ENCODE data around the gene HCRT.

HCRT gene

GRCh38 chr17:42180922-42181850 lies 4.1 kb downstream of the HCRT start, which contains the start of gene KCNH4:
Gene KCNH4, minus strand, starts transcription at chr17:42181142. Its CDS starts 197 bp downstream, at chr17:42180945.
- FAIRE-seq (peak; percentile 66), DNase-seq (ENCODE audit: insufficient read length, low spot score) (peak; percentile 65)

GRCh38 chr17:42180411-42180921 lies 4.8 kb downstream of the HCRT start:
- FAIRE-seq (no peak), DNase-seq (ENCODE audit: insufficient read length, low spot score) (no peak)

GRCh38 chr17:42179911-42180410 lies 5.3 kb downstream of the HCRT start:
- DNase-seq (ENCODE audit: insufficient read length, low spot score): peak; percentile 53
- FAIRE-seq: no peak

- FAIRE-seq: peak; percentile 20
- DNase-seq (ENCODE audit: insufficient read length, low spot score): no peak
Observed at GRCh38 chr17:42179335-42179734, 5.9 kb downstream of the HCRT start.

GRCh38 chr17:42178817-42179216 lies 6.4 kb downstream of the HCRT start:
- no peak for FAIRE-seq

DNA sequence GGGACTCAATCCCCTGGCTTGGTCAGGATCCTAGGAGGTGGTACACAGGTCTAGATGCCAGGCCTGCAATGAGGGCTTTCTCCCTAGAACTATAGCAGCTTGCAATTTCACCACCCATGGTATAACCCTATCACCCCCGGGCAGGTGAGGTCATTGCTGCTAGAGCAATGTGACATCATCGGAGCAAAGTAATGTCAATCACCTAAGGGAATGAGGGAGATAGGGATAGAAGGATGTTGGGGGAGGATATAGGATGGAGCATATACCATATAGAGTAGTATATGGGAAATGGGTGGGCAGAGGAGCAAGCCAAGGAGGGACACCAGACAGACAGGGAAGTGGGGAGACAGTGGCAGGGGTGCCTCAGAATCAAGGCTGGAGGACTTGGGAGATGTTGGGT lies 7.6 kb downstream of the HCRT start:
- DNase-seq (ENCODE audit: insufficient read length, low spot score): no peak
- FAIRE-seq: peak; percentile 16

More at GRCh38 chr17:42178817-42179216, 6.4 kb downstream of the HCRT start:
- no peak for DNase-seq (ENCODE audit: insufficient read length, low spot score)

GRCh38 chr17:42174126-42174783 lies 11.0 kb downstream of the HCRT start:
- DNase-seq (ENCODE audit: insufficient read length, low spot score): no peak
- peak; percentile 16 for FAIRE-seq

- no peak for DNase-seq (ENCODE audit: insufficient read length, low spot score)
- FAIRE-seq: no peak
Observed at GRCh38 chr17:42171831-42172230, 13.4 kb downstream of the HCRT start.

DNA sequence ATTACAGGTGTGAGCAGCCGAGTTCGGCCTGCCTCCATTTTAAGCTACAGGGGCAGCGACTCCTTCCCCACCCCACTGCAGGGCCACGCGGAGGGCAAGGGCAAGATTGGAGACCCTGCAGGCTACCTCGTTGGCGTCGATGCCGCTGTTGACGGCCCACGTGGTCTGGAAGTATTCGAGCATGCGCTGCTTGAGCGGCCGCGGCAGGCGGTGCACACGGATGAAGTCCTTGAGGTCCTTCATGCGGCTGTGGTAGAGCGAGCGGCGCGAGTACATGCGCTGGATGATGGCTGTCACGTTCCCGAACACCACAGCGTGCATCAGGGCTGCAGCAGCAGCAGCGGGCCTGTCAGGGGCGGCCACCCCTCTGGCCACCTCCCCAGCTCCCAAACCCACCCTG lies 15.9 kb downstream of the HCRT start:
- peak; percentile 52 for FAIRE-seq
- DNase-seq (ENCODE audit: insufficient read length, low spot score): no peak

DNA sequence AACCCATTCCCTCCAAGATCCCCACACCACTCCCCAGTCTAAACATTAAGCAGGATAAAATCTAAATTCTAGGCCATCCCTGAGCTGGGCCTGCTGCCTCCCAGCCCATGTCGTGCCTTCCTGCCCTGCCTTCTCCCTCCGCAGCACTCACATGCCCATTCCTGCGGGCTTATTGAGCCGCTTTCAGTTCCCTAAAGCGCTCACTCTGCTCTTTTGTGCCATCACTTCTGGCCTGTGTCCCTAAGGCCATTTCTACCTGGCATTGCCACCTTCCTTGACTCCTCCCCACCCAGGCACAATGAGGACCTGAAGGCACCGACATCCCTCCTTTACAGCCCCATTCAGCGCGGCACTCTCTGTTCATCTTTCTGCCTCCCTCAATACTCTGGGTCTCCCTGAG lies 17.4 kb downstream of the HCRT start:
- no peak for FAIRE-seq

GRCh38 chr17:42166196-42166763 lies 19.0 kb downstream of the HCRT start:
- DNase-seq (ENCODE audit: insufficient read length, low spot score): no peak

More for the DNA sequence above, 17.4 kb downstream of the HCRT start:
- DNase-seq (ENCODE audit: insufficient read length, low spot score): no peak

GRCh38 chr17:42165751-42166150 lies 19.5 kb downstream of the HCRT start:
- DNase-seq (ENCODE audit: insufficient read length, low spot score): no peak
- FAIRE-seq: peak; percentile 4

More at GRCh38 chr17:42166196-42166763, 19.0 kb downstream of the HCRT start:
- no peak for FAIRE-seq

GRCh38 chr17:42163696-42164407 lies 21.4 kb downstream of the HCRT start:
- FAIRE-seq (no peak), DNase-seq (ENCODE audit: insufficient read length, low spot score) (no peak)

- peak; percentile 81 for FAIRE-seq
- no peak for DNase-seq (ENCODE audit: insufficient read length, low spot score)
Observed at GRCh38 chr17:42163113-42163512, 22.1 kb downstream of the HCRT start.

DNA sequence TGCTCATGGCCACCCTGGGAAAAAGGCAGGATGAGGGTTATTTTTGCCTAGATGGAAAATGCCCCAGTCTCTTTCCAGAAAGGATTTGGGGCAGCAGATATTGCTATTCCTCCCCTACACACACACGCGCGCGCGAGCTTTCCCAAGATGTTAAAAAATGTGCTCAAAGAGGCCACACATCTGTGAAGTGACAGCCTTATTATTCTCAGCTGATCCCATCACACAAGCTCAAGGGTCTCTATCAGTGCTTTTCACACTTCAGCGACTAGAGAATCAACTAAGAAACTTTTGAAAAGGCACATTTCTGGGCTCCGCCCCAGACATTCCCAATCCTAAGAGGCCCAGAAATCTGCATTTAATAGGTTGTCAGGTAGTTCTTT lies 24.7 kb downstream of the HCRT start:
- DNase-seq (ENCODE audit: insufficient read length, low spot score) (no peak), FAIRE-seq (no peak)

DNA sequence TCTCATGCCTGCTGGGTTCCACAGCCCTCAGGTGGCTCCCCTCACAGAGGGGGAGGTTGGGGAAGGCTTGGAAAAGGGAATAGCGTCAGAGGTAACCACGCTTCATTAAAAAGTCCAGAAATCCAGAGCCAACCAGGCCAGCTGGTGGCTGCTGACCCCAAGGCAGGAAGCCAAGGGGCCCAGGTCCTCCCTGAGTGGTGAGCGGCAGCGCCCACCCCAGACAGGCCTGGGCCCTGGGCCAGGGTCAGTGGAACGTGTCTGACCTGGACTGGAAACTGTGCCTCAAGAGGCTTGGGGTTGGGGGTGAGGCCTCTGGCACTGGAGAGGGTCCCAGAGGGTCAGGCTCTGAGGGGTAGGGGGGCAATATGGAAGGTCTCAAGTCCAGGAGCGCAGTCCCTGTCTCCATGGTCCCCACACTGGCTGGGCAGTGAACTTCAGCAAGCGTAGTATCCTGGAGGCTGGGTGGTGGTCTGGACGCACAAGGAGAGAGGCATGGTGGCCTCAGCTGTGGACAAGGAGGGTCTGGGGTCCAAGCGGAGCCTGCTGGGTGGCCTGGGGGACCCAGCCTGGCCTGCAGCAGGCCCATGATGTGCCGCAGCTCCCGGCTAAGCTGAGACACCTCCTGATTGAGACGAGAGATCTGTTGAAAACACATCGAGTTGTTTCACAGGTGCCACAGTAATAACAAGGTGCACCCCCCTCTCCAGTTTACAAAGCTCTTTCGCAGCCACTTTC lies 25.3 kb downstream of the HCRT start:
- DNase-seq (ENCODE audit: insufficient read length, low spot score) (no peak), FAIRE-seq (no peak)

- DNase-seq (ENCODE audit: insufficient read length, low spot score) (no peak), FAIRE-seq (peak; percentile 57)
Observed at GRCh38 chr17:42155614-42156045, 29.6 kb downstream of the HCRT start.

- peak; percentile 57 for FAIRE-seq
- no peak for DNase-seq (ENCODE audit: insufficient read length, low spot score)
Observed at GRCh38 chr17:42153919-42154742, 31.1 kb downstream of the HCRT start.
